GM13977 (cell line): Measurements from ENCODE around the gene OVOL2.

ENCODE experiments used
- DNase-seq: peaks from one replicate; pipeline ENCODE4 v3.0.0; 2012; ENCODE audit warnings: low spot score
- in situ Hi-C: fragments of 300-500 bp; cut with MboI; formaldehyde crosslinking; loops from one replicate; pipeline ENCODE4 v1.12.0; 2022; ENCODE audit warnings: low sequenced_read_pairs, low pct_unique_long_range_greater_than_20kb, mixed read lengths, inconsistent platforms; ENCODE audit not compliant: unreplicated experiment
- TF ChIP-seq, protein P1 (sequence below): IDR thresholded peaks from 2 replicates; pipeline ENCODE4 v1.5.1; 2012; ENCODE audit warnings: mild to moderate bottlenecking, control low read depth; ENCODE audit not compliant: insufficient read depth; ENCODE audit errors: extremely low read depth, missing control alignments

The OVOL2 gene

DNA sequence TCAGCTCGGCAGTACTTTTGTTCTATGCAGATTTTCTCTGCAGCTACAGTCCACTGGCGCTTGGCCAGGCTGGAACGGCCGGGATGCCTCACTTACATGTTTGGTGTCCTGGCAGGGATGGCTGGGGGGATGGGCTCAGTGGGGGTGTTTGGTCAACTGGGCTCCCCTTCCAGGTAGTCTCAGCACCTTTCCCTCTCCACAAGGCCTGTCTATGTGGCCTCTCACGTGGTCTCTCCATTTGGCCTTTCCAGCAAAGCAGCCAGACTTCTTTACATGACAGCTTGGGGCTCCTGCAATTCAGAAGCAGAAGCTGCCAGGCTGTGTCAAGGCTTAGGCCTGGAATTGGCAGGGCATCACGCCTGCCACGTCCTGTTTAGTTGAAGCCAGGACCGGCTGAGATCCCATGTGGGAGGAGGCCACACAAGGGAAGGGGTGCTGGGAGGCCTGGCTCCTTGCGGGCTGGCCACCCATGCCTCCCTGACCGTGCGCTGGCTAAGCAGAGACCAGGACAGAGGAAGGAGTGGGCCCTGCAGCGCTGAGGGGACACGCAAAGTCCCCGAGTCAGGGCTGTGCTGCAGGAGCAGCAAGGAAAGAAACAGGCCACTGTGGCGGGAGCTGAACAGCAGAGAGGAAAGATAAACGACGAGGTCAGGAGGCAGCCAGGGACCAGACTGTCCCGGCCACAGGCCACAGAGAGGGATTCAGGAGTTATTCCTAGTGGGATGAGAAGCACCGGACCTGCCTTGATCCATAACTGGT, 50.0 kb downstream of the OVOL2 start:
- DNase-seq = no peak
- in situ Hi-C loops = no loop called here
- TF ChIP-seq, protein P1, sequence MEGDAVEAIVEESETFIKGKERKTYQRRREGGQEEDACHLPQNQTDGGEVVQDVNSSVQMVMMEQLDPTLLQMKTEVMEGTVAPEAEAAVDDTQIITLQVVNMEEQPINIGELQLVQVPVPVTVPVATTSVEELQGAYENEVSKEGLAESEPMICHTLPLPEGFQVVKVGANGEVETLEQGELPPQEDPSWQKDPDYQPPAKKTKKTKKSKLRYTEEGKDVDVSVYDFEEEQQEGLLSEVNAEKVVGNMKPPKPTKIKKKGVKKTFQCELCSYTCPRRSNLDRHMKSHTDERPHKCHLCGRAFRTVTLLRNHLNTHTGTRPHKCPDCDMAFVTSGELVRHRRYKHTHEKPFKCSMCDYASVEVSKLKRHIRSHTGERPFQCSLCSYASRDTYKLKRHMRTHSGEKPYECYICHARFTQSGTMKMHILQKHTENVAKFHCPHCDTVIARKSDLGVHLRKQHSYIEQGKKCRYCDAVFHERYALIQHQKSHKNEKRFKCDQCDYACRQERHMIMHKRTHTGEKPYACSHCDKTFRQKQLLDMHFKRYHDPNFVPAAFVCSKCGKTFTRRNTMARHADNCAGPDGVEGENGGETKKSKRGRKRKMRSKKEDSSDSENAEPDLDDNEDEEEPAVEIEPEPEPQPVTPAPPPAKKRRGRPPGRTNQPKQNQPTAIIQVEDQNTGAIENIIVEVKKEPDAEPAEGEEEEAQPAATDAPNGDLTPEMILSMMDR = no peak

DNA sequence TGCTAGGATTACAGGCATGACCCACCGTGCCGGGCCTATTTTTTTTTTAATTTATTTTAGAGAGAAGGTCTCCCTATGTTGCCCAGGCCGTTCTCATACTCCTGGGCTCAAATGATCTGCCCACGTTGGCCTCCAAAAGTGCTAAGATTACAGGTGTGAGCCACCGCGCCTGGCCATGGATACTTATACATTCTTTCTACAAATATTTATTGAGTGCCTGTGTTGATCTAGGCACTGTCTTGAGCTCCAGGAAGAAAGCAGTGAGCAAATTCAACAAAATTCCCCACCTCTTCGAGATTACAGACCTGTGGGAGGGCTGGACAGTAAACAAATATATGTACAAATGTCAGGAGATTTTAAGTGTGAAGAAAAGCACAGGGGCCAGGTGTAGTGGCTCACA, 51.0 kb downstream of the OVOL2 start:
- no peak for DNase-seq
- in situ Hi-C loops = no loop called here

DNA sequence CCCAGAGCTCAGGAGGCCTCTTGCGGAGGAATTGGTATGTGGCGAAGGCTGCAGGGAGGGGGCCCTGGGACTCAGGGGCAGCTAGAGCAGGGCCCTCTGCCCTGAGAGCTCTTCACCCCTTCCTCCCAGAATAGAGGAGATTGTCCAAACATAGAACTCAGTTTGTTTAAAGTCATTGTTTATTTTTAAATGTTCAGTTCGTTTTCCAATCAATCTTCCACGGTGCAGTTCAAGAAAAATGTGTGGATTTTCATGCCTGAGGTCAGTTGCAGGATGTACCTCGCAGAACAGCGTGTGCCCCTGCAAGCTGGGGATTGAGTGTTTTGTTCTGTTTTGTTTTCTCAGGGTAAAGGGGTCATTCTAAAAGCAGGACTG, 51.7 kb downstream of the OVOL2 start:
- TF ChIP-seq, protein P1 = no peak
- in situ Hi-C loops = no loop called here
- no peak for DNase-seq

More for the DNA sequence above, 51.0 kb downstream of the OVOL2 start:
- TF ChIP-seq, protein P1 = no peak

DNA sequence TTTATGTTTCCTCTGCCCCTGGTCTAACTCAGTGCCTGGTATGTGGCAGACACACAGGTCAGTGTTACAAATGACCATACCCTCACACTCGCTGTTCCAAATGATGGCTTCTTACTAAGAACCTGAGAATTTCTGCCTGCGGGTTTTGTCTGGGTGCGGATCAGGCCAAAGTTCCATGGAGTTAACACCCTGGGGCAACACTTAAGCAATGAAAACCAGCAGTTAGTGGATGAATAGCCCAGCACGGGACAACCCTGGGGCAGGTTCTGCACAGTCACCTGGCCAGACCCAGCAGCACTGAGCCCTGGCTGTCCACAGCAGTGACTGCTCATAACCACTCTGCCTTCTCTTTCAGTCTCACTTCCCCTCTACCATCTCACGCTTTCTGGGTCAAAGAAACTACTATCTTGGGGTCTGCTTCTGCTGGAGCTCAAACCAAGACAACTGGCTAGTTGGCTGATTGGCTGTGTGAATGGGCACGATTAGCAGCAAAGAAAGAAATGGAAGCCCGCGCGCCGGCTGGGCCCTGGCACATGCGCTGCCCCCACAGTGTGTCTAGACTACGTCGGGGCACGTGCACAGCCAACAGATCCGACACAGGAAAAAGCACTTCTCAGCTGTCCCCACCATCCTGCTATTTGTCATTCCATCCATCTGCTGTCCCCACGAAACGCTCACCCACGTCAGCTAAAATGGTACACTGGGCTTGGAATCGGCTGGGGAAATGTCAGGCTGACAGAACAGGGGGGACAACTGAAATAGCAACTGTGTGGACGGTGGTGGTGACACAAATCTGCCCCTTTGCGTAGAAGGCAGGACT, 52.3 kb downstream of the OVOL2 start:
- DNase-seq = peak; percentile 80
- TF ChIP-seq, protein P1 = no peak
- in situ Hi-C loops = no loop called here

DNA sequence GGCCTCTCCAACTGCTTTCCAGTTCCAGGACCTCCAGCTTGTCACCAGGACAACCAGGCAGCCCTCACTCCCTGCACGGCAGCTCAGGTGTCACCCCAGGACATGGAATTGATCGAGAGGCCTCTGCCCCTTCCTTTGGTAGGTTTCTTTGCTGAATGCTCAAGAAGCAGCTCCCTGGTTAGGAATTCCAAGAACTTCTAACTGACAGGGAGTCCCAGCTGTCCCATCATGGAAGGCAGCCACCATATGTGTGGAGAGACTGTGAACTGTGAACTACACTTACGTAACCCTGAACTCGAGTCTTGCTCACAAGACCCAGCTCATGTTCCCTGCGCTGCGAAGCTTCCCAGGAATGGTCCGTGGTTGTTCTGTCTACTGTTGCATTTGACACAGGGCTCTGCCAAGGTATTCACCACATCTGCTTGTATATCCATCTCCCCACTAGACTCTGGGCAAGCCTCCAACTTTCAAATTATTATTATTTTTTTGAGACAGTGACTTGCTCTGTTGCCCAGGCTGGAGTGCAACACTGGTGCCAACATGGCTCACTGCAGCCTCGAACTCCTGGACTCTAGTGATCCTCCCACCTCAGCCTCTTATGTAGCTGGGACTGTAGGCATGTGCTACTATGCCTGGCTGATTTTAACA, 53.2 kb downstream of the OVOL2 start:
- no peak for DNase-seq
- in situ Hi-C loops = no loop called here
- TF ChIP-seq, protein P1 = no peak

DNA sequence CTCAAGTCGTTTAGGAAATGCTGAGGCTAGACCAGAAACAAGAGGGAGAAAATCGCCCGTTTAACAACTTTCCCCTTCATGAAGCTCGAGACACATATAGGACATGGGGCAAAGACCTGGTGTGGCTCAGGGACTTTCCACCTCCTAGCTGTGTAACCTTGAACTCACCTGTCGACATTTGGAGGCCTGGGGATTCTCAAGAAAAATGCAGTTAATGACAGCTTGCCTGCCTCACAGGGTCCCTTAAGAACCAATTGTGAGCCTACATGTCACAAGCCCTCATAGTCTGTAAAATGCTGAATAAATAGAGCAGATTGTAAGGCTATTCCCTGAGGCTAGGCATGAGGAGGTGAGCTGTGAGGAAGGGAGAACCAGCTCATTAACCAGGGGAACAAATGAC, 53.8 kb downstream of the OVOL2 start:
- in situ Hi-C loops = no loop called here
- peak; percentile 58 for DNase-seq
- TF ChIP-seq, protein P1 = no peak
